NCI-H1694 (cell line): ENCODE data around the gene HOXA7.

Source experiments
- DNase-seq: peaks from one replicate; lab custom pipeline; 2025; lab: John Stamatoyannopoulos, UW

The HOXA7 gene

DNA sequence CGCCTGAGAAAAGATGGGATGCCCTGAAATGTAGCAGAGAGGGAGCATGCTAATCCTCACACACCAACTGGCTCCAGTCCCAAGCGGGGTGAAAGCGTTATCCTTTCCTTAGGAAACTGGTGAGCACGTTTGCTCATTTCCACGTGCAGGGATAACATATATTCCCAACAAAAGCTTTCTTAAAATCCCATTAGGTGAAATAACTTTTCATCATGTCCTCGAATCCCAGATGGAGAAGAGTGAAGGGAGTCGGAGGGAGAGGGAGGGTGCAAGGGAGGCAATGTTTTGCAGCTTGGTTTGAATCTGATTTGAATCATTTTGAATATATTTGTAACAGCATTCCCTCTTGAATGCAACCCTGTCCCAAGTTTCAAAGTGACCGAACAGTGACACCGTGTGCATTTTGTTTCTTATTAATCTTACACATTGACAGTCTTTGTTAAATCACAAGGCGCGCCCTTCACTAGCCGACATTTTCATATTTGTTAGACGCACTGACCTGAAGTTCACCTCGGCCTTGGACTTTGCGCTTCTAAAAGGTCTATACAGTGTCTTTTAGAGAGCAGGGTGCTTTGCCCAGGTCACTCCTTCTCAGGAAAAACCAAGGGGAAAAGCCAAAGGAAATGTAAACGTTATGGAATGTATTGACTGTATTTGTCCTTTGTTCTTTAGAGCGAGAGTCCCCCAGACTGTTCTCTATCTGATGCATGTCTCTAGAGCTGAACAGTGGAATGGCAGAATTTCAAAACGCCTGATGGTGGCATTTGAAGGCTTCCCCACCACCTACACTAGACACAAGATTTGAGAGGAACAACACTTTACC, 22.9 kb downstream of the HOXA7 start:
- DNase-seq = no peak

DNA sequence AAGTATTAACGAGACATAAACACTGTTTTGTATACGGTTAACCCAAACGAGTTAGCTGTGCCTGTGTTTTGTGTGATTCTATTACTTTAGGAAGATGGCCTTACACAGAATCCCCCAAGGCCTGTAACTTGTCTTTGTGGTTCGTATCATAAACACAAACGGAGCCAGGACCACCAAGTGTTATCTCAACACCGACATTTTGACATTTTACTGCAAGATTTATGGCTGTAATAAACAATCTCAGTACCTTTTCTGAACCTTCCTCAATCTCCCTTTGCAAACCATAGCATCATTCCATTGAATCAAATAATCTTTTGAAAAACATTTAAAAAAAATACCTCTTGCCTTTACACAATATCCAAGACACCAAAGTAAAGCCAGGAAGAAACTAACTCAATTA, 23.5 kb downstream of the HOXA7 start:
- no peak for DNase-seq

- DNase-seq = no peak
Observed at GRCh38 chr7:27132214-27132613, 24.3 kb downstream of the HOXA7 start.

DNA sequence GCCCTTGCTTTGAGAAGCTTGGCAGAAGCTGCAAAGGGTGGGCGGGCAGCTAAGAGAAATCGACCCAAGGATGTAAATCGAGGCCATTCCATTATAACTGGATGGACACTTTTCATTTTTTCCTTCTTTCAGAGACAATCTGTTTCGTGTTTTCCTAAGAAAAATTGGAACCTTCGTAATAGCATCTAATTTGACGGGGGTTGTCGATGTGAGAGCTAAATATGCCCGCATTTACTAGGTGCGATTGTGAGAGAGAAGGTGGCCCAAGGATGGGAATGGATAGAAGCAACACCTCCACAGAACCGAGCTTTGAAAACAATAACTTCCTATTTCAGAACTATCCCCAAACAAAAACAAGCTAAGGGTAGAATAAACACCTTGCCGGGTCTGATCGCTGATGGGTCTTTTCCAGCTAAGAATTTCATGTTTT, 25.1 kb downstream of the HOXA7 start:
- DNase-seq = no peak

- no peak for DNase-seq
Observed at GRCh38 chr7:27130540-27131389, 25.7 kb downstream of the HOXA7 start, which contains the start of gene HOXA4. Gene HOXA4, minus strand, starts transcription at chr7:27130757. Its CDS starts 24 bp downstream, at chr7:27130733.

DNA sequence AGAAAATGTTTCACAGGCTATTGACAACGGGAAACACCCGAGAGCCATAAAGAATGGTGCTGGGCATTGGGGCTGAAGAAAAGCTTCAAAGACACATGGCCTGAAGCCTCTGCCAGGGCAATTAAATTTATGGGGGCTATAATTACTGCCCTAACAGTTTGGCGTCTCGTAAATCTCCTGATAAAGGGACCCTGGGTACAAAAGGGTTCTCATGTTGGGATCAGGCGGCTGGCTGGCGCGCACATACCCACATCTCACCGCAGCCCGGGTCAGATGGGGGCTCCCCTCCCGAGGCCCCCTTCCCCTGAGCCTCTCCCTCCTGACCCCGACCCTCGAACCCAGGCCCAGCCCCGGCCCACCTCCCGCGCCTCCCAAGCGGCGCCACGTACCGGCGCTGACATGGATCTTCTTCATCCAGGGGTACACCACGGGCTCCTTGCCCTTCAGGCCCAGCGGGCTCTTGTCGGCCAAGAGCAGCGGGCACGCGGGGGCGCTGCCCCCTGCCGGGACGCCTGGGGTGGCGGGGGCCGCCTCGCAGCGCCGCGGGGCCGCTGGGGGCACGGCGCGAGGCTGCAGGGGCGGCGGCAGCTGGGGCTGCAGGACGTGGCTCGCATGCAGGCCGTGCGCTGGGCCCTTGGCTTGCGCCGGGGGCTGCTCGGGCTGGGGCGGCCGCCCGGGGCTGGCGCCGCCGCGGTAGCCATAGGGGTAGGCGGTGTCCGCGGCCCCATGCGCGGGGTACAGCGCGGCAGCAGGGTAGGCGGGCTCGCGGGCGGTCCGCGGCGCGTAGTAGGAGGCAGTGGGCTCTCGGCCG, 26.5 kb downstream of the HOXA7 start:
- no peak for DNase-seq

- no peak for DNase-seq
Observed at GRCh38 chr7:27128776-27129728, 27.4 kb downstream of the HOXA7 start.

DNA sequence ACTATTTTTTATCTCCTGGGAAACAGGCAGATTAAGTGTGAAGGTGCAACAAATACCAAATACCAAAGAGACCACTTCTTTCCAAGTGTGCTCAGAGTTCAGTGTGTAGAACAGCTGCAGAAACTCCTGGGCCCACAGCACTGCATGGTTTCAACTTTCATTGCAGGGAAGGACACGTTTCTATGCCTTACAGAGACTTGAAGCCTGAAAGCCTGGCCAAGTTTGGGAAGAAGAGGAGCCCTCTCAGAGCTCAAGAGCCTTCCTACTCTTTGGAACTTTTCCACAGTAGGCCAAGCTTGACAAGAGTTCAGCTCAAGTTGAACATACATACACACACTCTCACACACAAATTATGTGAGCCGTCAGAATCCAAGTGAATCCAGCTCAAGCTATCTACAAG, 28.4 kb downstream of the HOXA7 start:
- no peak for DNase-seq

DNA sequence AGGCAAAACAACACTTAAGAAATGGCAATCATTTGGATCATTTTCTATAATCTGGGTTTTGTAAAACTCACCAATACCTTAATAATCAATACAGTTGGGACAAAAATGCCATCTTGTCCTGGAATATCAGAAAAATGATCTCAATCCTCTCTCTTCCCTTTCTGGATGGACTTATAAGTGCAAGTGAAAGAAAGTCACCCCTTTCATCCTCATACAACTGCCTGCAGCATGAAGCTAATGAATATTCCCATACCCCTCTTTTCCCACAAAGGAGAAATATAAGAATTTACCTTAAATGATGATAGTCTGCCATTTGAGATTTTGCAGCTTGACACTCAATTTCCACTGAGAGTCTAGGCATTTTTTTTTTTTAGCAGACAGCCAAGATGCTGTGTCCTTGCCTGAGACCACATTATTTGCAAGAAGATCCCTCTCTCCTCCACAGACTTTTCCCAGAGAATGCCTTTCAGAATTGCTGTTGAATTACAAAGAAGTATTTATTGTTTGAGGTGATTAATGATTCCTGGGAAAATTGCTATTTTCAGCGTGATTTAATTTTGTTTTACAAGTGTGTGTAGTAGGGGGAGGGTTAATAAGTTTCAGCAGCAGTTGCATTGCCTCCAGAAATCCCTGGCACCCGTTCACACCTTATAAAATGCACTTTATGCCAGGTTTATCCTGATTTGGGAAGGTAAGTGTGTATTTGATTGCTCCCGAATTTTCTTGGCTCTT, 29.7 kb downstream of the HOXA7 start:
- DNase-seq = no peak

DNA sequence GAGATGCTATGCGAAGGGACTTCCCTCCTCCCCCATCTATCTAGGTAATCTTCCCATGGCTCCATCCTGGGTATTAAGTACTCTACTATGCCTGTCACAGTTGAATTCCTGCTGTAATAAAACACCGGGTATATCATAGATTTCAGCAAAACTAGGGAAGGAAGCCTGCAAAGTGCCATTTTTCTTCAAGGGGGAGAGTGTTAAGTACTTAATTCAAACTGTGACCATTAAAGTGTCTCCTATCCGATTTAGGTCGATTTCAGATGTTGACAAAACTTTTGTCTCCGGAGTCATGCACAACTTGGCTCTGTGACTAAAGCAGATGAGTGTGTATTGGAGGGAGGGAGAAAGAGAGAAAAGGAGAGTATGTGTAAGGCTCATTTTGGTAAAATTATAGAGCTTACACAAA, 30.5 kb downstream of the HOXA7 start:
- DNase-seq = no peak

DNA sequence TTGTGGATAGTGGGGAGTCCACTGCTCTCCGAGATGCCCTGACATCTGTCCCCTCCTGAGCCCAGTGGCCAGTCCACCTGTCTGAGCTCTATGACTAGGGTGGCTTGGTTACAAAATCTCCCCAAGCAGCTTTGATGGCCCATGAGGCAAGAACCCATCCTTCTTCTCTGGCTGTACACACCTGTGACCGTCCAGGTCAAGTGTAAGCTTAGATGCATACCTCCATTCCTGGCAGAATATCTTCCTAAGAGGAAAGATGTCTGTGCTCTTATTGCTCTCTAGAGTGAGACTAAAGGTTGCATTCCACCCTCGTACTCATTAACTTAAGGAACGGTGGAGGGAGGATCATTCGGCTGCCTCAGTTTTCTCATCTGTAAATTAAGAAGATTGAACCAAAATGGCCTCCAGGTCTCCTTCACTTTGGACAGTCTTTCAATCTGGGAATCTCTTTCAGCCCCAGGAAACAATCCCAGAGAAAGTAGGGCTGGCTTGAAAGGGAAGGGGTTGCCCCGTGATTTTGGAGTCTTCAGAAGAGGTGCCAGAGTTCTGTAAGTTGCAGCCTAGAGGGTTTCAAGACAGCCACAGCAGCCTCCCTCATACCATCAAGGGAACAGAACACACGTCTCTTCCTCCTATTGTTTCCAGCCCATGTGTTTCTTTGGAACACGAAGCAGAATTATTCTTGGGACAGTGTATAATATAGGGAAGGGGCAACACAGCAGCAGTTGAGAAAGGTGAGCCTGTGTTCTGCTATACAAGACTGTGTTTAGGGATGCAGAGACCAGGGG, 31.4 kb downstream of the HOXA7 start:
- no peak for DNase-seq

GRCh38 chr7:27124096-27124901, 32.2 kb downstream of the HOXA7 start:
- no peak for DNase-seq

DNA sequence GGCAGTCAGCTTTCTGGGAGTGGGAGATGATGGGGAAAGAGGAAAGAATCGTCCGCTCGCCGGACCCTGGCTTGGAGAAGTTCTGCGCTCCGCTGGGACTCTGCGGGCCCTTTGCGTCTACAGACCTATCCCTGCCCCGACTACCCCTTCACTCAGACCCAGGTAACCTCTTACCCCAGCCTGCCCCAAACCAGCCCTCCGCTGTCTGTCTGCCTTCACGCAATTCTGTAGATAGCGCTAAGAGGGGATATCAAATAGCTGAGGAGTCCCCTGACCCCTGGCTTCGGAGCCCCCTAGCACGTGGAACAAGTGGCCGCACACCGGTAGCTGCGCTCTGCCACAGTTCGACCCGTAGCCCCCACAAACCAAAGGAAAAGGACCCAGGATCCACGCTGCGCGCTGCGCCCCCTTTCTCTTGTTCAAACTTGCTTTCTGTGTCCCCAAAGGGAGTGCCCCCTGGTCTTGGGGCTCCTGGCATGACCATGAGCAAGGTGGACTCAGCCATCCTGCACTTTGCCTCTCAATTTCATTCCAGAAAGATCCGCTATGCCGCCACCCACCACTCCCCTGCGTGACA, 32.9 kb downstream of the HOXA7 start:
- DNase-seq = no peak

GRCh38 chr7:27123007-27123476, 33.4 kb downstream of the HOXA7 start:
- no peak for DNase-seq

GRCh38 chr7:27122077-27122910, 34.2 kb downstream of the HOXA7 start:
- no peak for DNase-seq

GRCh38 chr7:27121684-27122076, 34.8 kb downstream of the HOXA7 start:
- no peak for DNase-seq

DNA sequence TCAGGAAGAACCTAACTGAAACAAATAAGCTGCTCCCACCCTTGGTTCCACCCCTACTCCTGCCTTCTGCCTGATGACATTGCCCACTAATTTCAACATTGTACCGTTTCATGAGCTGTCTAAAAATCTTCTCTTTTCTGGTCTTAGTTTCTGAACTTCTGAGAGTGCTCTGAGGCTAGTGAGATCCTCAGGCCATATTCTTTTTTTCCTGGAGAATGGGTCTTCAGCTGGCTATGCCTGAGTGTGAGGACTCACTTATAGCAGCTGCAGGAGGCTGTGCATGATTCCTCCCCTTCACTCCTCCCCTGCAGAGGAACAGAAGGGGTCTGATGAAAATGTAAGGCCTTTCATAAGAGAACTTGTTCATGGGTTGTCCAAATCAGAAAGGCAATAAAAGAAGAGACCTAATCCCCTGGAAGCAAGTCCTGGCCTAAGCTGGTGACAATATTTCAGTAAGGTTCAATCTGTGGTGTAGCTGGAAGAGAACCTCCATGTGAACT, 37.0 kb downstream of the HOXA7 start:
- no peak for DNase-seq
